OCI-LY7 (cell line): ENCODE results near the gene HOXB3. TPM values are rescaled to one million over a fixed set of nuclear protein-coding genes. Genes with fewer than 3 reads are reported as not detected.

Experiments used
- BruUV-seq: library from RNA; stranded (reverse); fragments of 400-500 nt; replicated peaks from 2 replicates; lab custom pipeline; 2021; lab: Mats Ljungman, UMichigan
- CTCF ChIA-PET: fragments of 300-600 bp; sonication (Branson Sonifier 250); formaldehyde crosslinking; loops from one replicate; lab custom pipeline; 2022; ENCODE audit warnings: antibody characterized with exemption; ENCODE audit not compliant: unreplicated experiment; lab: Charles Lee
- POLR2A ChIA-PET: fragments of 300-600 bp; sonication (Branson Sonifier 250); formaldehyde crosslinking; loops from one replicate; lab custom pipeline; 2022; ENCODE audit warnings: antibody characterized with exemption; lab: Charles Lee
- DNase-seq: peaks from one replicate; pipeline ENCODE4 v3.0.0-alpha.2; 2015; ENCODE audit warnings: low spot score
- H2AFZ ChIP-seq: fragments of 200-600 bp; sonication (generic), shearing (Covaris generic); 2 replicates; pipeline ENCODE4 v1.6.1; 2014; ENCODE audit warnings: mild to moderate bottlenecking, antibody characterized with exemption, low read length, moderate library complexity
- H3K27ac ChIP-seq: fragments of 200-600 bp; sonication (generic); 2 replicates; pipeline ENCODE4 v1.5.1; 2014; ENCODE audit warnings: mixed run types, low read depth, mild to moderate bottlenecking, moderate library complexity, low read length, inconsistent platforms; ENCODE audit not compliant: poor library complexity, severe bottlenecking
- H3K36me3 ChIP-seq: fragments of 200-600 bp; sonication (generic); 2 replicates; pipeline ENCODE4 v1.6.1; 2014; ENCODE audit warnings: mild to moderate bottlenecking, antibody characterized with exemption, low read length, moderate library complexity, mixed read lengths; ENCODE audit not compliant: insufficient read depth
- H3K4me1 ChIP-seq: fragments of 200-600 bp; sonication (generic); 2 replicates; pipeline ENCODE4 v1.5.1; 2014; ENCODE audit warnings: mild to moderate bottlenecking, low read length; ENCODE audit not compliant: insufficient read depth, poor library complexity, severe bottlenecking
- H3K4me2 ChIP-seq: fragments of 200-600 bp; sonication (generic); 2 replicates; pipeline ENCODE4 v1.6.1; 2014; ENCODE audit warnings: mild to moderate bottlenecking, low read length
- H3K4me3 ChIP-seq: fragments of 200-600 bp; sonication (generic); 2 replicates; pipeline ENCODE4 v1.5.1; 2014; ENCODE audit warnings: mild to moderate bottlenecking, low read depth, low read length; ENCODE audit not compliant: poor library complexity, severe bottlenecking
- H3K79me2 ChIP-seq: fragments of 200-600 bp; sonication (generic); 2 replicates; pipeline ENCODE4 v1.6.1; 2016; ENCODE audit warnings: low read depth, mild to moderate bottlenecking, low read length, moderate library complexity, mixed read lengths; ENCODE audit not compliant: insufficient read depth
- H3K9me2 ChIP-seq: fragments of 200-600 bp; sonication (generic); 2 replicates; pipeline ENCODE4 v1.6.1; 2016; ENCODE audit warnings: mild to moderate bottlenecking, low read length, mixed read lengths; ENCODE audit not compliant: insufficient read depth
- H3K9me3 ChIP-seq: fragments of 200-600 bp; sonication (generic); 2 replicates; pipeline ENCODE4 v1.6.1; 2014; ENCODE audit warnings: mild to moderate bottlenecking, mixed run types, low read length, mixed read lengths
- H4K20me1 ChIP-seq: fragments of 200-600 bp; sonication (generic); 2 replicates; pipeline ENCODE4 v1.6.1; 2014; ENCODE audit warnings: mild to moderate bottlenecking, antibody characterized with exemption, low read length, moderate library complexity, mixed read lengths; ENCODE audit not compliant: insufficient read depth
- EZH2phosphoT487 ChIP-seq: fragments of 200-600 bp; sonication (generic); IDR thresholded peaks from 2 replicates; pipeline ENCODE4 v1.6.1; 2018; ENCODE audit warnings: low read depth, borderline replicate concordance, mild to moderate bottlenecking, mixed run types, antibody characterized with exemption, low read length, moderate library complexity, mixed read lengths
- intact Hi-C: fragments of 100-400 bp; cut with micrococcal nuclease; formaldehyde crosslinking; loops from one replicate; pipeline ENCODE4 v1.10.0; 2022; ENCODE audit not compliant: unreplicated experiment
- total RNA-seq, 2 experiments: library from RNA; depleted of rRNA in 1 of 2; stranded (reverse); fragments of >200 nt in 1 of 2; shearing (Covaris generic) in 1 of 2; gene quantifications; 2 replicates each; pipeline ENCODE4 v1.2.3, GENCODE V29; 2014 to 2022
- TF ChIP-seq, protein P1 (sequence below): fragments of 200-600 bp; sonication (generic); conservative IDR thresholded peaks from 2 replicates; pipeline ENCODE4 v1.5.1; 2014; ENCODE audit warnings: mild to moderate bottlenecking, antibody characterized with exemption, low read length, moderate library complexity, mixed read lengths

HOXB3 gene
- total RNA-seq, 2 experiments from 2014 or later = 7.7 to 13.0 TPM

DNA sequence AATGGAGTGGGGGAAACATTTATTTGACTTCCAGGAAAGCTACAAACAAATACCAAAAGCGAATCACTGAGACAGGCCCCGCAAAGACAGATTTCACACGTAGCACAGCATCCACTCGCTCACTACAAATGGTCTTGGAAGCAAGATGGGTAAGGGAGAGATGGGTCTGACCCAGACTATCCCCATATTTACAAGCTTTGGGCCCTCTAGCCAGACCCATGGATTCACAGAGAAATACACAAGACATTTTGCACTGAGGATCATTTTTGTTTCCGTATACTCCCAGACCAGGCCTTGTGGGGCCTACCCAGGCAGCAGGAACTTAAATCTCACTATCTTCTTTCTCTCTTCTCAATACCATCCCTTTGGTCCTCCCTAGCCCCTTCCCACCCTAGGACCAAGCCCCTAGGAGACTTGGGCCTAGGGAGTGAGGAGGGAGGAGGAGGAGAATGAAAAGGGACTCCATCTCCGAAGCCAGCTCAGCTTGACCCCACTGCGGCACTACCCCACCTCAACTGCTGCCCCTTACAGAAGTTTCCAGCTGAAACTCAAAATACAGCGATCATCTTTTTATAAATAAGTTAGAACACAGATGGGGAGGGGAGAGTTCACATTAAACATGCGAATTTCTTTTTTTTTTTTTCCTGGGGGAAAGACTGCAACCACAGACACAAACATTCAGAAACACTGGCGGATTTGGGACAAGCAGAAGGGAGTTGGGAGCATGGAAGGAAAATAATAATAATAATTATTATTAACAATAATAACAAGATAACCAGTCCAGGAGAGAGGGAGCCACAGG, 1.4 kb upstream of the HOXB3 start:
- TF ChIP-seq EZH2phosphoT487 = no peak
- TF ChIP-seq, protein P1, sequence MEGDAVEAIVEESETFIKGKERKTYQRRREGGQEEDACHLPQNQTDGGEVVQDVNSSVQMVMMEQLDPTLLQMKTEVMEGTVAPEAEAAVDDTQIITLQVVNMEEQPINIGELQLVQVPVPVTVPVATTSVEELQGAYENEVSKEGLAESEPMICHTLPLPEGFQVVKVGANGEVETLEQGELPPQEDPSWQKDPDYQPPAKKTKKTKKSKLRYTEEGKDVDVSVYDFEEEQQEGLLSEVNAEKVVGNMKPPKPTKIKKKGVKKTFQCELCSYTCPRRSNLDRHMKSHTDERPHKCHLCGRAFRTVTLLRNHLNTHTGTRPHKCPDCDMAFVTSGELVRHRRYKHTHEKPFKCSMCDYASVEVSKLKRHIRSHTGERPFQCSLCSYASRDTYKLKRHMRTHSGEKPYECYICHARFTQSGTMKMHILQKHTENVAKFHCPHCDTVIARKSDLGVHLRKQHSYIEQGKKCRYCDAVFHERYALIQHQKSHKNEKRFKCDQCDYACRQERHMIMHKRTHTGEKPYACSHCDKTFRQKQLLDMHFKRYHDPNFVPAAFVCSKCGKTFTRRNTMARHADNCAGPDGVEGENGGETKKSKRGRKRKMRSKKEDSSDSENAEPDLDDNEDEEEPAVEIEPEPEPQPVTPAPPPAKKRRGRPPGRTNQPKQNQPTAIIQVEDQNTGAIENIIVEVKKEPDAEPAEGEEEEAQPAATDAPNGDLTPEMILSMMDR = no peak
- intact Hi-C loops = loop anchor here (10.0 kb wide), 1 partner anchor 327 kb away; no protein-coding TSS in a partner anchor
- Histone ChIP-seq H3K4me2 (no peak overlapping the region), H3K4me1 (peaks cover 18% of the 10 kb centered on the region), H2AFZ (no peak overlapping the region), H3K27ac (no peak overlapping the region), H3K36me3 (no peaks in the 10 kb centered on the region), H3K4me3 (no peak overlapping the region), H4K20me1 (no peaks in the 10 kb centered on the region), H3K79me2 (no peaks in the 10 kb centered on the region), H3K9me2 (no peaks in the 10 kb centered on the region), H3K9me3 (no peaks in the 10 kb centered on the region)
- no peak for DNase-seq
- no TSS peak for BruUV-seq
- POLR2A ChIA-PET = interaction anchor here (0.6 to 0.8 kb wide), 2 partner anchors 234 to 257 kb away, joined by 3 read pairs; no protein-coding TSS in a partner anchor
- CTCF ChIA-PET = no interaction called here

DNA sequence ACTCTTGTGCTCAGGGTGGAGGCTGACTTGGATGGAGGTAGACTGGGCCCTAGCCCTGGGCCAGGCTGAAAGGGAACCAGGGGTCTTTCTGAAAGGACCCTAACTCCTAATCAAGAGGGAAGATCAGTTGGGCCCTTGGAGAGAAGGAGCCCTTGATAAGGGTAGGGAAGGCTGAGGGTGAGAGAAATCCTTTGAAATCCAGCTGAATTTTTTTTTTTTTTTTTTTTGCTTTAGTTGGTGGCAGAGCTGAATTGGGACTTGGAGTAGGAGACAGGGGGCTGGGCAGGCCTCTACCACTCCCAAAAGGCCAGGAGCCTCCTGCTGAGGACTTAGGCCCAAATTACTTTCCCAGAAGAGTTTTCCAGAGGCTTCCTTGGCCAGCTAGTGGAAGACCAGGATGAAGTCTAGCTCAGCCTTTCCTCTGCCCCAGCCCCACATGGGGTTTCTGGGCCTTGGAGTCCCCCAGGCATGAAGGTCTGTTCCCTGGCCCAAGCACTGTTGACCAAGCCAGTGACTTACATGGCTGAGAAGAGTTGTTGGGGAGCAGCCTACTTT, 643 bp upstream of the HOXB3 start:
- POLR2A ChIA-PET = interaction anchor here (0.6 kb wide), 1 partner anchor 233 kb away, joined by 3 read pairs; no protein-coding TSS in a partner anchor
- Histone ChIP-seq H3K4me1 (peaks cover 25% of the 10 kb centered on the region), H3K9me2 (no peaks in the 10 kb centered on the region), H3K4me2 (no peak overlapping the region), H4K20me1 (no peaks in the 10 kb centered on the region), H2AFZ (no peak overlapping the region), H3K9me3 (no peaks in the 10 kb centered on the region), H3K79me2 (no peaks in the 10 kb centered on the region), H3K4me3 (no peak overlapping the region), H3K36me3 (no peaks in the 10 kb centered on the region), H3K27ac (no peak overlapping the region)
- no TSS peak for BruUV-seq
- DNase-seq = no peak
- intact Hi-C loops = loop anchor here (10.0 kb wide), 1 partner anchor 326 kb away; no protein-coding TSS in a partner anchor
- TF ChIP-seq, protein P1 = no peak
- no peak for TF ChIP-seq EZH2phosphoT487
- CTCF ChIA-PET = no interaction called here
